Mesodermal cell (in vitro differentiated cells): Measurements from ENCODE around the gene YDJC.

Experiments used
- H3K27ac ChIP-seq: 2 replicates; pipeline ENCODE4 v1.7.0; 2013; ENCODE audit warnings: mild to moderate bottlenecking, low read depth, low read length, moderate library complexity; ENCODE audit not compliant: severe bottlenecking
- H3K36me3 ChIP-seq: 2 replicates; pipeline ENCODE4 v1.7.1; 2013; ENCODE audit warnings: mild to moderate bottlenecking, low read length, moderate library complexity; ENCODE audit not compliant: control insufficient read depth, insufficient read depth
- H3K4me1 ChIP-seq: one replicate; pipeline ENCODE4 v1.7.1; 2013; ENCODE audit warnings: mild to moderate bottlenecking, low read length; ENCODE audit not compliant: insufficient read depth, control insufficient read depth, poor library complexity, severe bottlenecking
- H3K4me3 ChIP-seq: 2 replicates; pipeline ENCODE4 v1.7.0; 2013; ENCODE audit warnings: low read length, control low read depth, mild to moderate bottlenecking; ENCODE audit not compliant: insufficient read depth, poor library complexity, severe bottlenecking; ENCODE audit errors: extremely low read depth
- H3K9me3 ChIP-seq: 2 replicates; pipeline ENCODE4 v1.7.1; 2013; ENCODE audit warnings: mild to moderate bottlenecking, low read length, moderate library complexity; ENCODE audit not compliant: control insufficient read depth
- WGBS, 2 experiments: methylation state at CpG; one replicate each; pipeline ENCODE4 v1.1.5; 2013; ENCODE audit warnings: missing lambda C conversion rate in 2 of 2; ENCODE audit not compliant: insufficient coverage in 2 of 2; 5-methylcytosine and 5-hydroxymethylcytosine counted together

Gene YDJC

GRCh38 chr22:21665047-21665851 is 35.4 kb upstream of the YDJC start:
- H3K9me3 ChIP-seq, result no peaks in the 10 kb centered on the region
- no peaks in the 10 kb centered on the region for H3K36me3 ChIP-seq
- peak overlapping the region; percentile 81 for H3K4me3 ChIP-seq
- H3K4me1 ChIP-seq, result no peaks in the 10 kb centered on the region
- H3K27ac ChIP-seq, result no peak overlapping the region
- 74 to 79% methylated on average over 25 to 26 of the region's 26 CpGs for WGBS, 2 experiments

DNA sequence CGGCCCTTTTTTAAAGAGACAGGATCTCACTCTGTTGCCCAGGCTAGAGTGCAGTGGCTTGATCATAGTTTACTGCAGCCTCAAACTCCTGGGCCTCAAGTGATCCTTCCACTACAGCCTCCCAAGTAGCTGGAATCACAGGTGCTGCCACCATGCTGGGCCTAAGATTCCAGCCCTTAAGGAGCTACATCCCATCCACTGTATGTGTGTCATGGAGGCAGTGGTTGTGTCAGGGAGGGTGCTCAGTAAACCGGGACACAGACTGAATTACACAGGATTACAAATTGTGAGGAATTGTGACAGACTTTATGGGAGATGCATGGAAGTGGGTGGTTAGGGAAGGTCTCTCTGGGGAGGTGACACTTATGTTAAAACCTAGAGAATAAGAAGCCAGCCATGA is 33.9 kb upstream of the YDJC start:
- Histone ChIP-seq H3K36me3 (no peaks in the 10 kb centered on the region), H3K4me3 (no peak overlapping the region), H3K27ac (no peak overlapping the region), H3K9me3 (no peaks in the 10 kb centered on the region), H3K4me1 (no peaks in the 10 kb centered on the region)
- 83 to 100% methylated on average over 2 of the region's 2 CpGs for WGBS, 2 experiments

- Histone ChIP-seq H3K36me3 (no peaks in the 10 kb centered on the region), H3K9me3 (no peaks in the 10 kb centered on the region), H3K27ac (no peak overlapping the region), H3K4me1 (no peaks in the 10 kb centered on the region), H3K4me3 (no peak overlapping the region)
- WGBS, 2 experiments, result 80 to 89% methylated on average over 1 to 3 of the region's 5 CpGs
Observed at GRCh38 chr22:21661991-21662390, 32.2 kb upstream of the YDJC start.

- no peaks in the 10 kb centered on the region for H3K36me3 ChIP-seq
- no peak overlapping the region for H3K4me3 ChIP-seq
- no peak overlapping the region for H3K27ac ChIP-seq
- H3K9me3 ChIP-seq, result no peaks in the 10 kb centered on the region
- H3K4me1 ChIP-seq, result no peaks in the 10 kb centered on the region
- 72 to 80% methylated on average over 4 to 6 of the region's 7 CpGs for WGBS, 2 experiments
Observed at GRCh38 chr22:21660904-21661303, 31.1 kb upstream of the YDJC start.

DNA sequence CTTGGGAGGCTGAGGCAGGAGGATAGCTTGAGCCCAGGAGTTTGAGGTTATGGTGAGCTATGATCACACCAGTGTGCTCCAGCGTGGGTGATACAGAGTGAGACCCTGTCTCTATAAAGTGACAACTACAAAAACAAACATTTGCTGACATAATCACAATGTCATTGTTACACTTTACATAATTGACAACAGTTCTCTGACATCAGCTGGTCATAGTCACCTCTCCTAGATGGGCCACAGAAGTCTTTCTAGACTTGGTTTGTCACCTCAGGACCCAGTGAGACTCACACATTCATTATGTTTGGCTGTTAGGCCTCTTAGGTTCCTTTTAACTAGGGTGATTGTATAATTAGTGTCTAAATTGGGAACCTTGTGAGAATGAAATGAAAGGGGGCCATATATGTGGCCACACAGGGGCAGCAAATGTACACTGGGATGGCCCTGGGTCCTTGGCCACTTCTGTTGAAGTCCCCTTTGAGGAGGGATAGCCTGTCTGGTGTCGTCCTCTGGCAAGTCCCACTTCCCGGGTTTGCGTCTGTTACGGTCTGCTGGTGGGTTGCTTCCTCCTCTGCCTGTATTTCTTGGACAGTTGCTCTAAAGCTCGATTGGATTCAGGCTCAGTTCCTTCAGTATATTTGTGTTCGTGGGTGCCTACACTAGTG is 30.2 kb upstream of the YDJC start:
- H3K36me3 ChIP-seq, result peaks cover 4% of the 10 kb centered on the region
- H3K4me3 ChIP-seq, result no peak overlapping the region
- no peaks in the 10 kb centered on the region for H3K4me1 ChIP-seq
- no peaks in the 10 kb centered on the region for H3K9me3 ChIP-seq
- 94 to 96% methylated on average over 7 of the region's 7 CpGs for WGBS, 2 experiments
- H3K27ac ChIP-seq, result no peak overlapping the region

DNA sequence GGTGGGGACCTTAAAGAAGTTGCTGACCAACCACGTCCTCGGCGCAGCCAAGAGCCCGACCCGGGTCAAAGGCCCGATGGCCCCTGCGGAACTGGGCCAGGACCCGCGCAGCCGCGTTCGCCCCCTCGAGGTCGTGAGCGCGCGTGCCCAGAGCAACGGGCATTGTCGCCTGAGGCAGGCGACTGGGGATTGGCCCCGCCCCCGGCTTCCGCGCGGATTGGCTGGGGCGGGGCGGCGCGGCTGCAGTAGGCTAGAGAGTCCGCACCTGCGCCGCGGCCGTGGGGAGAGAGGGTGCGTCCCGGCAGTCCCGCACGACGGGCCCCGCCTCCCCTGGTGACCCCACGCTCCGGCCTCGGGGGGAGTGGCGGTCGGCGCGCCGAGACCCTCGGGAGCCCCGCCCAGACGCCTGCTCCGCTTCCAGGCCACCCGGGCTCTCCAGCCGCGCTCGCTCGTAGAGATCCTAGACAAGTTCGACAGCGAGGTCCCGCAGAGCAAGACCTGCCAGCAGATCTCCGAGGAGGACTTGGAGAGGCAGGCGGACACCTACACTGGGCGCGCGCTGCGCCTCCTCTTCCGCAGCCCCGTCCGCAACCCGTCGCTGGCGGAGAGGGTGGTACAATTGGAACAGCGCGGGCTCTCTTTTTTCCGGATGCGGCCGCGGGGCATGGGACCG is 27.7 kb upstream of the YDJC start:
- H3K4me1 ChIP-seq, result peaks cover 5% of the 10 kb centered on the region
- H3K27ac ChIP-seq, result peak overlapping the region; percentile 53
- peaks cover 22% of the 10 kb centered on the region for H3K36me3 ChIP-seq
- peak overlapping the region; percentile 44 for H3K4me3 ChIP-seq
- no peaks in the 10 kb centered on the region for H3K9me3 ChIP-seq
- WGBS, 2 experiments, result 1% methylated on average over 58 to 59 of the region's 79 CpGs

- peak overlapping the region; percentile 44 for H3K4me3 ChIP-seq
- H3K27ac ChIP-seq, result no peak overlapping the region
- H3K36me3 ChIP-seq, result peaks cover 22% of the 10 kb centered on the region
- 43 to 47% methylated on average over 14 to 17 of the region's 17 CpGs for WGBS, 2 experiments
- H3K9me3 ChIP-seq, result no peaks in the 10 kb centered on the region
- peaks cover 5% of the 10 kb centered on the region for H3K4me1 ChIP-seq
Observed at GRCh38 chr22:21657020-21657359, 27.2 kb upstream of the YDJC start.

DNA sequence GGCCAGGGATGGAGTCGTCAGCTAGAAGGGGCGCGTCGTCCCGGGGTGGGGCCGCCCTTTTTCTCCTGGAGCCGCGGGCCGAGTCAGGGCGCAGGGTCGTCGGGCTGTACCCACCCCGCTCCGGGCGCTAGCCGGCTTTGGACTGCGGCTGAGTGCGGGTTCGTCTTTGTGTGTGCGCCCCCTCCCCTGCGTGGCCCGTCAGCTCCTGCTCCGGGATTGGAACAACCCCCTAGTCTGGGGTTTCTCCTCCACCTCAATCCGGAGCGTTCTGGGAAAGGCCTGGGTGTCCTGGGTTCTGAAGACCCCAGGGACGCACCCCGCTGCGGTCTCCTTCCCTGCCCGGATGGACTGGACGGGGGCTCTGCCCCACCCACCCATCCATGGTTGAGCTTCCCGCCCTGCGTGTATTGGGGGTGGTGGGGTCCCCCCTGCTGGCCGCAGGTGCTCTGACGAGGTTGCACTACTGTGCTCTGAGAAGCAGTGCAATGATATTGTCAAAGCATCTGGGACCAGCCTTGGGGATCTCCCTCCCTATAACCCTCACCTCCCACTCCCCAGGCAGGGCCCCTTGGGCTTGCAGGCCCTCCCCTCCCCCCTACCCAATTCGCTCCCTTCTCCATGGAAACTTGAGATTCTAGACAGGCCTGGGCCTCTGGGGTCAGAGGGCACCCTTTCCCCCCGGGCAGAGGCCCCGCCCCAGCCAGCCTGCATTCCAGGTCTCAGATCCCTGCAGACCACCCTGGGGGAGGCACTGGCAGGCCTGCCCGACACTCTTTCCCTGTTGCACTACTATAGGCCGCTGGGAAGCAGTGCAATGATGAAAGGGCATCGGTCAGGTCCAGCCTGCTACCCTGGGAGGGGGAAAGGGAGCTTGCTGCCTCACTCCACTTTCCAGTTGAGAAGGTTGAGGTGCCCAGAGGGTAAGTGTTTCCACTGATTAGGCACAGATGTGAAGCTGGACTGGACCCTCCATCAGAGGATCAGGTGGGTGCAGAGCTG is 23.0 kb upstream of the YDJC start:
- Histone ChIP-seq H3K36me3 (peaks cover 36% of the 10 kb centered on the region), H3K27ac (peak overlapping the region; percentile 37), H3K4me3 (peak overlapping the region; percentile 75), H3K9me3 (no peaks in the 10 kb centered on the region), H3K4me1 (peaks cover 17% of the 10 kb centered on the region)
- WGBS, 2 experiments, result 3 to 7% methylated on average over 26 of the region's 40 CpGs

DNA sequence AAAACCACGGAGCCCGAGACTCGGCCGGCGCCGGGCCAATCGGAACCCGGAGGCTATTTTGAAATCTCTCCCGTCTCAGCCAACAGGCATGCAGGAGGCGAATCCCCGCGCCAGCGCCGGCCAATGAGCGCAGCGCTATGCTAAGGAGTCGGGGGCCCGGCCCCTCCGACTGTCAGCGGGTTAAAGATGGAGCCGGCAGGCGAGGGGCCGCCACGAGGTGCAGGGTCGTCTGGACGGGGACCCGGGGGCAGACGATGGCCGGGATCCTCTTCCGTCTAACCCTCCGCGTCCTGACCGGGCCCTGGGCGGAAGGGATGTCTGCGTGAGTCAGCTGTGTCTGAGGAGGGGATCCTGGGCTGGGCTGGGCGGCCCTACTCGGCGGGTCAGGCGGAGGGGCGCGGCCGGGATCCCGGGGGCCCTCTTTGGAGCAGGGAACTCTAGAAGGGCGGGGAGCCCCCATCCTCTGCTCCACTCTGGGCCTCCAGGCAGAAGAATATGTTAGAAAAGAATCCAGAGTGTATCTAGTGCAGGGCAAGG is 22.3 kb upstream of the YDJC start:
- Histone ChIP-seq H3K27ac (peak overlapping the region; percentile 84), H3K9me3 (no peaks in the 10 kb centered on the region), H3K36me3 (peaks cover 40% of the 10 kb centered on the region), H3K4me3 (peak overlapping the region; percentile 75), H3K4me1 (peaks cover 17% of the 10 kb centered on the region)
- 0 to 1% methylated on average over 31 to 39 of the region's 44 CpGs for WGBS, 2 experiments

GRCh38 chr22:21651521-21652009 is 21.7 kb upstream of the YDJC start:
- Histone ChIP-seq H3K36me3 (peaks cover 44% of the 10 kb centered on the region), H3K9me3 (no peaks in the 10 kb centered on the region), H3K4me1 (peaks cover 17% of the 10 kb centered on the region), H3K4me3 (peak overlapping the region; percentile 75), H3K27ac (peak overlapping the region; percentile 84)
- WGBS, 2 experiments, result 0 to 1% methylated on average over 15 to 17 of the region's 29 CpGs
